ENCODE measurements around the gene KIF16B.

- no peak for TF ChIP-seq CTCF (IDR thresholded peaks at IDR 0.05)
- TF ChIP-seq SIN3A (IDR thresholded peaks at IDR 0.05; ENCODE audit: borderline replicate concordance, insufficient read depth, low read depth, low read length) = no peak
- TF ChIP-seq TCF7L2 (IDR thresholded peaks at IDR 0.05; ENCODE audit: low read depth, low read length) = no peak
- TF ChIP-seq POLR2AphosphoS5 (IDR thresholded peaks at IDR 0.05; ENCODE audit: low read depth, low read length) = no peak
- TF ChIP-seq REST (IDR thresholded peaks at IDR 0.05; ENCODE audit: insufficient read depth in 1 of 2, low read depth in 2 of 2, low read length in 1 of 2) = no peak
These were observed 10.0 kb downstream of the KIF16B start for GRCh38 chr20:16563066-16563806.
